DMS153 treated with DMSO at 0.1 percent for 48 hours (cell line): ENCODE measurements around the gene STOX1.
A peak's percentile ranks its signal among the peaks of the same experiment; 100 is the strongest.
"Not testable (repeated sequence)": the region's sequence is repeated elsewhere in the genome, so short reads cannot be mapped to it uniquely, and the experiment has no call there.

Experiments used
- DNase-seq: peaks from one replicate; lab custom pipeline; 2025; ENCODE audit not compliant: unreplicated experiment; lab: John Stamatoyannopoulos, UW

The STOX1 gene

DNA sequence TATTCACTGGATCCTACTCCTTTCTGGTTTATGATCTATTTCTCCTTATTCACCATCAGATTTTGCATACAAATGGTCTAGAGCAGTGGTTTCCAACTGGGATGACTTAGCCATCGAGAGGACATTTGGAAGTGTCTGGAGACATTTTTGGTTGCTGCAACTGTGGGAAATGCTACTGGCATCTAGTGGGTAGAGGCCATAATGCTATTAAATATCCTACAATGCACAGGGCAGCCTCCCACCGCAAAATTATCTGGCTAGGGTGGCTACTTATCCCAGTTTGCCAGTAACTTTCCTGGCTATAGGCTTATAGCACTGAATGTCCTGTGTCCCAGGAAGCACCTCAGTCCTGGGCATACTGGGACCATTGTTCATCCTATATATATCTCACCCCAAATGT lies 52.3 kb downstream of the STOX1 start:
- DNase-seq, result no peak

DNA sequence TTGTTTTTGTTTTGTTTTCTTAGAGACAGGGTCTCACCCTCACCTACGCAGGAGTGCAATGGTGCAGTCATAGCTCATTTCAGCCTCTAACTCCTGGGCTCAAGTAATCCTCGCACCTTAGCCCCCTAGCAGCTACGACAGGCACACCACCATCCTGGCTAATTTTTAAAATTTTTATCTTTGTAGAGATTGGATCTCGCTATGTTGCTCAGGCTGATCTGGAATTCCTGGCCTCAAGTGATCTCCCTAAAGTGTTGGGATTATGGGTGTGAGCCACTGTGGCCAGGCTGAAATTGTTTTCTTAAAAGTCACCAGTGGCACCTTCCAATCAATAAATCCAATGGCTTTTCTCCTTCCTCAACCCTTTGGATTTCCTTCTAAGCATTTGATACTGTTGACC lies 52.9 kb downstream of the STOX1 start:
- no peak for DNase-seq

GRCh38 chr10:68895041-68895440 lies 67.7 kb downstream of the STOX1 start:
- DNase-seq, result no peak

GRCh38 chr10:68897336-68897741 lies 70.0 kb downstream of the STOX1 start:
- DNase-seq, result peak; percentile 74

- DNase-seq, result no peak
These were observed 71.9 kb downstream of the STOX1 start for GRCh38 chr10:68899186-68899745.

DNA sequence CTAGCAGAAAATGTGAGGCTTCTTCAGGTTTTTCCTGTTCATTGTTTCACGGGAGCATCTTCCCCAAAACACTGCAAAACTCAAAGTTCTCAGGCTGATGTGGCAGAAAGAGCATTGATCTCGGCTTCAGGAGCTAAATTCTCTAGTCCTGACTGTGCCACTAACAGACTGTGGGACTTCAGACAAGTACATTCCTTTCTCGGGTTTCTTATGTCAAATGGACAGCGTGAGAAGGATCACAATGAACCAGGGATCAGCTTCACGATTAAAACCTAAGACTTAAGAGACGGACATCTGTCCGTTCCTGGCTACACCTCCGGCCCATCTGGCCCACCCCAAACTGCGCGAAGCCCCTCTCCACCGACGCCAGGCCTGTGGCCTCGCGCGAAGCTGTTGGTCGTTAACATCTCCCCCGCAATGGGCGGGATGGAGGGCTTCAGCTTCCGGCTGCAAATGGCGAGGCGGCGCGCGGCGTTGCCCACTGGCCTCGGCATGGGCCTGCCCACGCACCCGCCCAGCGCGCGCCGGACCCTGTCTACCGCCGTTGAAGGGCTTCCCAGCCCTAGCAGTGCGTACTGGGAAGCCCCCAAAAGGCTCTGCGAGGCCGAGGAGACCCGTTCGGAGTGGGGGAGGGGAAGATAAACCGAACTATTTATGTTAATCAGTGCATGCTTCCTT lies 73.2 kb downstream of the STOX1 start:
- peak; percentile 88 for DNase-seq

DNA sequence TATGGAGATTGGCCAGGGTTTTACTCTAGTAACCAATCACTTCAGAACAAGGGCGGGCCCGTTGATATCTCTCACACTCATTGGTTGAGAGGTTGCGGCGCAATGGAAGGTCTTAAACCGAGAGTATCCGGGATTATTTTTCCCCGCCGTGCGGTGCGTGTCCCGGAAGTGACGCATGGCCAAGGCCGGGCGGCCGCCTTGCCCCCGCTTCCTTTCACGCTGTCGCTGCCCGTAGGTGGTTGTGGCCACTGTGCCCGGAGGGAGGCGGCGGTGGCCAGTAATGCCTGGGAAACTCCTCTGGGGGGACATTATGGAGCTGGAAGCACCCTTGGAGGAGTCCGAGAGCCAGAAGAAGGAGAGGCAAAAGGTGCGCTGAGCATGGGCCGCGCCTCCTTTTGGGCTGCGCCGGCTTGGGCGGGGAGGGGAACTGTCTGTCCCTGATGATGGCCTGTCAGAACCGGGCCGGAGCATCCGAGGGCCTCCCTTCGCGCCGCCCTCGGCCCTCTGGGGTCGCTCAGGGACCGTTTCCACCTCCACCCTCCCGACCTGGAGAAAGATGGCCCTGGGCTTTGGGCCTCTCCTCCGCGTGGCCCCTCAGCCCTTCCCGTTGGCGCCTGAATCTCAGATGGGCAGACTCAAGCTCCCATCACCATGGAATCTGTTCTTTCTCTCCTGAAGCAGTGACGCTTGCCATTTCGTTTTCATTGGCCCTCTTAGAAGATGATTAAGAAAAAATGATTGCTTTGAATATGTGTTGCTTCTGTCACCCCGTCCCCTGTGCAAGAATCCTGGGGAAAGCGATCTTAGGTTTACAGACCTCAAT lies 74.0 kb downstream of the STOX1 start, which contains the start of gene DDX50:
Gene DDX50, plus strand, starts transcription at position 211 of the 823 bp plus-strand sequence. Its CDS starts 70 bp downstream, at position 281.
- DNase-seq, result peak; percentile 98

DNA sequence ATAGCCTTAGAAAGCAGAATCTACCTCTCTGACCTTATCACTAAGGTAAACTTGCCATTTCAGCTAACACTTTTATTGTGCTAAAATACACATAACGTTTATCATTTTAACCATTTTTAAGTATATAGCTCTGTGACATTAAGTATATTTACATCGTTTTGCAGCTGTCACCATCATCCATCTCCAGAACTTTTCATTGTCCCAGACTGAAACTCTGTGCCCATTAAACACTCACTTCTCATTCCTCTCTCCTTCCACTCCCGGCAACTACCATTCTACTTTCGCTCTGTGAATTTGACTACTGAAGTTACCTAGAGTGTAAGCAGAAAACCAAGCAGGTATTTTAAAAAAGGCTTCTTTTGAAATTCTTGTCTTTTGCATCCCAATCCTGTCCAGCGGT lies 75.1 kb downstream of the STOX1 start:
- DNase-seq, result no peak

- no peak for DNase-seq
These were observed 97.3 kb downstream of the STOX1 start for GRCh38 chr10:68924593-68924992.

- DNase-seq, result no peak
These were observed 98.2 kb downstream of the STOX1 start for GRCh38 chr10:68925489-68925888.

GRCh38 chr10:68929157-68929556 lies 101.8 kb downstream of the STOX1 start:
- not testable (repeated sequence) for DNase-seq

GRCh38 chr10:68929888-68930287 lies 102.6 kb downstream of the STOX1 start:
- DNase-seq, result not testable (repeated sequence)

DNA sequence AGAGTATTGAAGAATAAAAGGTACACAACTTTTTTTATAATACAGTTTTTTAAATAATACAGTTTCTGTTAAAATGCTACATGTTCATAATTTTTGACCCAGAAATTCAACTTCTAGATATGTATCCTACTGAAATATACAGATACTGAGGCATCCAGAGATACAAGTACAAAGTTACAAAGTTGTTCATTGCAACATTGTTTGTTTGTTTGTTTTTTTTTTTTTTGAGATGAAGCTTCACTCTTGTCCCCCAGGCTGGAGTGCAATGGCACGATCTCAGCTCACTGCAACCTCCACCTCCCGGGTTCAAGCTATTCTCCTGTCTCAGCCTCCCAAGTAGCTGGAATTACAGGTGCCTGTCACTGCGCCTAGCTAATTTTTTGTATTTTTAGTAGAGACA lies 105.5 kb downstream of the STOX1 start:
- not testable (repeated sequence) for DNase-seq

GRCh38 chr10:68934994-68935393 lies 107.7 kb downstream of the STOX1 start:
- no peak for DNase-seq

DNA sequence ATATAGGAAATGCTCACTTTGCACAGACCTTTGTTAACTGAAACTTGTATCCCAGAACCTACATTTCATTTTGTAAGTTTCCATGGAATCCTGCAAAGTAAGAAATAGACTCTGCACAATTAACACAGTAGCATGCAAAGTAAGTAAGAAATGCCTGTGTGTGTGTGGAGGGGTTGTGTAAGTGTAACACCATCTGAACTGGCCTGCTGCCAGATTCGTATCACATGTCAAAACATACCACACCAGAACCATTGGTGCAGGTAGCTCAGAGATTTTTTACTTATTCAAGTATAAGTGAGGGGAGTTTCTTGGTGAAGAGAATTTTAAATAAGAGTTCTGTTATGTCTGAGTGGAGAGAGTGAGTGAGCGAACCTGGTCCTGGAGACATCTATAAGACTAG lies 110.8 kb downstream of the STOX1 start:
- DNase-seq, result no peak

GRCh38 chr10:68938884-68939283 lies 111.6 kb downstream of the STOX1 start:
- DNase-seq, result no peak

GRCh38 chr10:68940917-68941316 lies 113.6 kb downstream of the STOX1 start:
- not testable (repeated sequence) for DNase-seq
